ENCODE measurements around the gene CDK14.
"Not testable (repeated sequence)": the region's sequence is repeated elsewhere in the genome, so short reads cannot be mapped to it uniquely, and the experiment has no call there.

The CDK14 gene

DNA sequence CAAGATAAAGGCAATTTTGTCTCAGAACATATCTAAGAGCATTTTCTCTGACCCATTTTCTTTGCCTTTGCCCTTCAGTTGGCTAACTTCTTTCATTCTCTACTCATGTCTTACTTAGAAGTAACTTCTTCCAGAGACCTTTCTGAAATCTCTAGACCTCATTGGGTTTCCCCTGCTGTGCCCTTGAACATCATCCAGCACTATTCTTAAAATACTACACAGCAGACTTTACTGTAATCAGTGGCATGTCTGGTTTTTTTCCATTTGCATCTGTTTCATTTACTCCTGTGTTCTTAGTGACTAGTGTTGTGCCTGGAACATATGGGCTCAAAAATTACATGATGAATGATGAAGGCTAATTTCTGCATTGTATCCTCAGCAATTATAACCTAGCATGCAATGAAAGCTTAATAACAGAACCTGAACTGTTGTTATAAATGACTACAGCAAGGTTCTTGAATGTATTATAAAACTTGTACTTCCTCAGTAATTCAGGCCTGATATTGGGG is 301.9 kb downstream of the CDK14 start:
- DNase-seq (ENCODE audit: low read depth in 2 of 2), result no peak

DNA sequence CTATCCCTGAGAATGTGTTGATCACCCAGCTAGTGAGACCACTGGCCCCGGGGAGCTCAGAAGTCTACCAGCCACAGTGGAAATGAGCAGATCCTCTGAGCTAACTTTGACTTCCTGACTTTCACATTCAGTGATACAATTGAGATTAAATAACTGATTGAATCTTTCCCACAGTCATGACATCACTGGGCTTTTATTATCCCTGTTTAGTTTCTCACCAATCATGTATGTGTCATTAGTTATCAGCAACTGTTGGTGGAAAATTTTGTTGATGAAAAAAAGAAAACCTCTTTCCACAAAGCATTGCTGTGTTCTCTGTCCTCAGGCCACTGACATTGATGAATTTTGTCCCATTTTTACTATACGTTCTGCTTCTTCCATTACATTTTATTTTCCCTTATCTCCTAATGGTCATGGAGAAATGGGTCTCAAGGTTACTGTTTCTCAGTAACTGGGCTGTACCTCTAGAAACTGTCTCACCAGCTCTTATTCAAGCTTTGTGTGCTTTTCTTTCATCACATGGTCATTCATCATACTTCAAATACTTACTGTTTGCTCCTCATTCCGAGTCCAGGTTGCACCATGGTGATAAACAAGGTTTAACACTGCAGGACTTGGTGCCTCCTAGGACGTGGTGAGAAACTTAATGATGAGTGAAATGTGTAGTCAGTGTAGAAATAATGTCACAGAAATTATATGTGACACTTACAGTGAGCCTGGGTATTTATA is 304.7 kb downstream of the CDK14 start:
- DNase-seq (ENCODE audit: low read depth in 2 of 2), result no peak

DNA sequence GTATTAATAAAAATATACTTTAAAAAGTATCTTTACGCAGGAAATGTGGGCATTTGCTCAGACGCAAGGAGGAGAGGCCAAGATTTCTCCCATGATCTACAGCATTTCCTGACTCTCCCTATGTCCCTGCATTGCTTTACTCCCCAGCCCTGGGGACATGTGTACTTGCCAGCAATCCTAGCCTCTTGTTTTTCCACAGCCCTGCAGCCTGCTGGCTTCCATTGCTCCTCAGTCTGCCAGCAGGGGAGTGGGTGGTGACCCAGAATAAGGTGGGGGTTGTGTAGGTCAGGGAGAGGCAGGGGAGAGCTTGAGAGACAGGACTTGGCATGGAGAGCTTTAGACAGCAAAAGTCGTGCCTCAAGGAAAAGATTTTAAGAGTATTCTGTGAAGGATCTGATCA is 307.7 kb downstream of the CDK14 start:
- no peak for DNase-seq (ENCODE audit: low read depth in 2 of 2)

DNA sequence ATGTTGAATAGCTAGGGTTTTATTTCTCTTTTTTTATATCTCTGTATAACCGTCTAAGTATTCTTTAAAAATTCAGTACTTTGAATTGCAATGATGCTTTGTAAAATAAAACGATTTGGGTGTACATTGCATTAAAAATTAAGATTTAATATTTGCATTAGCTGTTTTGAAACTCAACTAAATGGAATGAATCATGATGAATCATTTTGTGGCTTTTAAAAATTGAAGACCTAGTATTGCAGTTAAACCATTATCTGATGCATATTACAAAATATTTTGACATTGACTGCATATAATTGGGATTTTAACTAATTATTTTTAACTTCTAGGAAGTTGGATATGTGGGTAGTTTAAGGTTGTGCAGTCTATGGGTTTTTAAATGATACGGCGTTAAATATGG is 314.0 kb downstream of the CDK14 start:
- DNase-seq (ENCODE audit: low read depth in 2 of 2), result no peak

DNA sequence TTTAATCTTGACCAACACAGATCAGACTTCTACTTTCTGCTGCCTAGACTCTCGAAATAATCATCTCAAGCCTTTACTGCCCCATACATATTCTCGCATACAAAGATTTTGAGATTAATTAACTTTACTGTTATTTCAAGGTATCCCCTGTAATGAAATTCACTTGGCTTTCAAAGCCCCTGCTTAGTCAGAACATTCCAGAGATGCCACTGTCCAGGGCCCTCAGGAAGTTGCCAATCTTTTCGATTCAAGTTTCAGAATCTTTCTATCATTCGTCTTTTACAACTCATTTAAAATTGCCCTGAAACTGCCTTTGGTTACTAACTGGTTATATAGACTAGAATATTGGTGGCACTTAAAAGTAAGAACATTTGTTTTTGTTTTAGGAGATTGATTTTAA is 320.2 kb downstream of the CDK14 start:
- DNase-seq (ENCODE audit: low read depth in 2 of 2), result no peak

DNA sequence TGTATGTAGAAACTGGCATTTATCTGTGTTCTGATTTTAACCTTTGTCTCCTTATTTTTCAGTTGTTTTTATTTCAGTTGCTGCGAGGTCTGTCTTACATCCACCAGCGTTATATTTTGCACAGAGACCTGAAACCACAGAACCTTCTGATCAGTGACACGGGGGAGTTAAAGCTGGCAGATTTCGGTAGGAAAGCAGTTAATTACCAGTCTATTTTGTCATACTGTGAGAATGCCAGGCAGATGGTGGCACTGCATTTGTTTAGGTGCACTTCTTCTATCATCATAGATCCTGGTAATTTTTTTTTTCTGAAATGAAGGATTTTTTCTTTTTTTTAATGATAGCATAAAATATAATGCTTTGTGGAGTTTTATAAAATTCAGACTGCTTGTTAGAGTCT is 321.4 kb downstream of the CDK14 start:
- DNase-seq (ENCODE audit: low read depth in 2 of 2), result no peak

DNA sequence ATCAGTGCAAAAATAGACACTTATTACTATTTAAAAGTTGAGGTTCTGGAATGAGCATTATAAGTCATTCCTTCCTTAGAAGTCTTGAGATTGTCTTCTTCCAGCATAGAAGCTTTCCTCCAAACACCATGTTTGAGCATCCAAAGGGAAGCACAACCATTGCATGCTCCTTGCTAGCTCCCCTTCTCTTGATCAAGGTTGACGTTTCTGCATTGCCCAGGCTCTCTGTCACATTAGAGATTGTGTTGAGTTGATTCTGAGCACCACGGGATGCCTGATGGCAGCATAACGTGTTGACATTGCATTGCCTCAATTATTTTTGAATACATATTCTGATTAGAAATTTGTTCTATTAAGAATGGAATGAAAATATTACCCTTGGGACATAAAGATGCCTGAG is 322.2 kb downstream of the CDK14 start:
- DNase-seq (ENCODE audit: low read depth in 2 of 2), result no peak

DNA sequence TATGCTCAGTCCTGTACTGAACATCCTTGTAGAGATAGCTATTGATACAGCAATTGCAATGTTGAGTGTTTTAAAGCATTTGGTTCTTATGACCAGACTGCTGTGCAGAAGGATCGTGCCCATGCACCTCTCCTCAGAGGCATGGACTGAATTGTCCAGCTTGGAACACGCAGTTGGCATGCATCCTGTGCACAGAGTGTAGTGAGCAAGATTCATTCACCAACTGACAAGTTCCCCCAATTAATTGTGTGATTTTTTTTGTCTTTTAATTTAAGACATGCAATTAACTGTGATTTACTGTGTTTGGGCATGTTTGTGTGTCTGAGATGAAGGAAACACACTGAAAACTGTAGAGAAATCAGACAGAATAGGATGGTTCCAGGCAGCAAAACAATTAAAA is 323.7 kb downstream of the CDK14 start:
- DNase-seq (ENCODE audit: low read depth in 2 of 2), result no peak

DNA sequence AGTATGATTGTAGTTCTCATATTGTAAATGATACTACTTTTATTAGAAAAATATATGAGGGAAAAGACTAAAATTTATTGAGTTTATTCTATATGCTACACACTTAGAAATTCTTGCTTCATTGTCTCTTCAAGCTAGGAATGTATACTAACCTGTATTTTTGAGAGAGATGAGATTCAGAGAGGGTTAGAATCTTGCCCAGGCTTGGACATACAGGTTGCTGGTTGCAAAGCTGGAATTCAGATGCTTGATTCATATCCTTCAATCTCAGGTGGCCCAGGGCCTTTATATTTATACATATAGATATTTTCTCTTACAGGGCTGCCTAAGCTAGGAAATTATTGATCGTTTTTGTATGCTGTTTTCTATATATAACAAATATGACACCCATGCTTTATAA is 324.2 kb downstream of the CDK14 start:
- no peak for DNase-seq (ENCODE audit: low read depth in 2 of 2)

DNA sequence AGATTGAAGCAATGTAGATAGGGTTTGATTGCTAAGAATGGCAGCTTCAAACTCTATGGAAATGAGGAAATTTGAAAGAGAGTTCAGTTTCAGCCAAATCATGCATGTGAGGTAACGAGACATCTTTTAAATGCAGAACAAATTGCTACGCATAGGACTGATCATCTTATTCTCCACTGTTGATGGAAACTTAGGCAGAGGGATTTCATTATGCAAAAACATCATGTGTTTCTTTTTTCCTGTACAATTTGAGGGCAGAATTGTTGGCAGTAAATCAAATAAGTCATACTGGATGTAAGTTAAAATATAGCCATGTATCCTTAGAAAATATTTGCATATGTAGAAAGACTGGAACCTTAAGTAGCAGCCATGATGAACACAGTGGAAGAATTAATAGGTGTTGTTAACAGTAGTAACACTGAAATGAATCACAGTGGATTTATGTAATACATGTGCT is 327.4 kb downstream of the CDK14 start:
- no peak for DNase-seq (ENCODE audit: low read depth in 2 of 2)

DNA sequence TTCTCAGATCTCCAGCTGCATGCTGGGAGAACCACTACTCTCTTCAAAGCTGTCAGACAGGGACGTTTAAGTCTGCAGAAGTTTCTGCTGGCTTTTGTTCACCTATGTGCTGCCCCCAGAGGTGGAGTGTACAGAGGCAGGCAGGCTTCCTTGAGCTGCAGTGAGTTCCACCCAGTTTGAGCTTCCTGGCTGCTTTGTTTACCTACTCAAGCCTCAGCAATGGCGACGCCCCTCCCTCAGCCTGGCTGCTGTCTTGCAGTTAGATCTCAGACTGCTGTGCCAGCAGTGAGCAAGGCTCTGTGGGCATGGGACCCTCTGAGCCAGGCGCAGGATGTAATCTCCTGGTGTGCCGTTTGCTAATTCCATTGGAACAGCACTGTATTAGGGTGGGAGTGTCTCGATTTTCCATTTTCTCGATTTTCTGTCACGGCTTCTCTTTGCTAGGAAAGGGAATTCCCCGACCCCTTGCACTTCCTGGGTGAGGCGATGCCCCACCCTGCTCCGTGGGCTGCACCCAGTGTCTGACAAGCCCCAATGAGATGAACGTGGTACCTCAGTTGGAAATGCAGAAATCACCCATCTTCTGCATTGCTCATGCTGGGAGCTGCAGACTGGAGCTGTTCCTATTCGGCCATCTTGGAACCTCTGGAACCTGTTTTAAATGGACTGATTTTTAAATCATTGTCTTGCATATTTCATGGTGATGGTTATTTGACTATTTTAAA is 332.7 kb downstream of the CDK14 start:
- DNase-seq (ENCODE audit: low read depth in 2 of 2), result not testable (repeated sequence)

DNA sequence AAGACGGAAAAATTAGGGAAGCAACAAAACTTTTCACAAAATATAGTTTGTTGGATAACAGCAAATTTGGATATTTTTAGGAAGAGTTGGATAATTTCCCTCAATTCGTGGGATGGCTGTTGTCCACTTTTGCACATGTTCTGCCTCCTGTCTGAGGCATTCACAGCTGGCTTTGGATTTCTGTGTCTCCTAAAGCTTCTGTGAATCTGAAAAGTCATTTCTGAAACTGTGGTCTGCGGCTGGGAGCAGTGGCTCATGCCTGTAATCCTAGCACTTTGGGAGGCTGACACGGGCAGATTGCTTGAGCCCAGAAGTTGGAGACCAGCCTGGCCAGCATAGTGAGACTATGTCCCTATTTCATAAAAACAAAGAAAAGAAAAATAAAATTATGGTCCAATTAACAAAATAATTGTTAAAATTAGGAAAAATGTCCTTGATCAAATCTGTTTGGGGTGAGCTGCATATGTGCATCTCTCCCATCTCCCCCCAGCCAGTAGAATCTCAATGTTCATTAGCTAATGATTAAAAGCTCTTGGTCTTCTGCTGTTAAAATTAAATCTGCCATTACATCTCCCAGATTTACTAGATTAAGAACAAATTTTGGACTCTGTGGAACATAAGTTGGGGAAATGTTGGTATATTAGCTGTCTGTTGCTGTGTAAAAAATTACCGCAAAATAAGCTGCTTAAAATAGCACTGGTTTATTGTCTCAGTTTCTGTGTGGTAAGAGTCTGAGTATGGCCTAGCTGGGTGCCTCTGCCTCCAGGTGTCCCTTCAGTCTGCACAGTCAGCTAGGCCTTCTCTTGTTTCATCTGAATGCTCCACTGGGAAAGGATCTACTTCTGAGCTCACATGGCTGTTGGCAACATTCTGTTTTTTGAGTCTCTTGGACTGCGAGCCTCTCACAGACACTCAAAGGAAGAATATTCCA is 336.1 kb downstream of the CDK14 start:
- no peak for DNase-seq (ENCODE audit: low read depth in 2 of 2)

DNA sequence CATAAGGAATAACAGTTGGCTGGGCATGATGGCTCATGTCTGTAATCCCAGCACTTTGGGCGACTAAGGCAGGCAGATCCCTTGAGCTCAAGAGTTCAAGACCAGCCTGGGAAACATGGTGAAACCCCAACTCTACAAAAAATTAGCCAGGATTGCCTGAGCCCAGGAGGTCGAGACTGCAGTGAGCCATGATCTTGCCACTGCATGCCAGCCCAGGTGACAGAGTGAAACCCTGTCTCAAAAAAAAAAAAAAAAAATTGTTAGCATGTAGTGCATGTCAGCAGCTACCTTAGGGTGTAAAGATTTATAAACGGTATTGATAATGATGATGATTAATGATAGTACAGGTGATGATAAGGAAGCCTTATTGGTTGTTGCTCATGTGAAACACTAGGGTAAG is 336.9 kb downstream of the CDK14 start:
- DNase-seq (ENCODE audit: low read depth in 2 of 2), result no peak

DNA sequence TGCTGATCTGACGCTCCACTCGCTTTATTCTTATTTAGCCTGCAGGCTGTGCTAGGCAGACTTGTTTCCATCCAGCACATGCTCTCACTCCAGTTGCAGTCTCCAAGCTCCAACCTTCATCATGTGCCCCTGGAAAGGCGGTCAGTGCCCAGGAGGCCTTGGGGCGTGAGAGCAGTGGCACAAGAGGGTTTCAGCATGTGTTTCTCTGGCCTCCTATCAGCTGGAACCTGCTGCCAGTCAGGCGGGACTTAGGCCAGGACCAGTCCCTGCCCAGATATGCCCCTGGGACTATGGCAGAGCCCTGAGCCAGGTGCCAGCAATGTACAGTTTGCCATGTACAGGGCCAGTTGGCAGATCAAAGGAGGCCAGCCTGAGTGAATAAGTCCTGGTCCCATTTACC is 337.9 kb downstream of the CDK14 start:
- DNase-seq (ENCODE audit: low read depth in 2 of 2), result no peak

DNA sequence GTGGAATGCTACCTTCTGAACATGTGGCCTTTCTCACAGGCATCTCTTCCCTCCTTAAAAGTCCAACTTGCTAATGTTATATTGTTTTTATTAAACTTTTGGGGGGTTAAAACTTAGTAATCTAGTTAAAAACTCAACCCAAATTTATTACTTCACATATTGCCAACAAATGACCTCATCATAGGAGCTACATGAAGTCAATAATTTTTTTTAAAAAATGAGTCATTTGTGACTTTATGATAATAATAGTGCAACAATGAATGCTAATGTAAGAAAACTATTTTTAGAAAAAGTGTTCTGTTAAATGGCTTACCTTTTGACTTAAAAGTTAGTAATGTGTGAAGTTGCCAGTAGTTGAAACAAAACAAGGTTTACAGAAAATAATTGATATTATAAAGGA is 342.2 kb downstream of the CDK14 start:
- no peak for DNase-seq (ENCODE audit: low read depth in 2 of 2)

DNA sequence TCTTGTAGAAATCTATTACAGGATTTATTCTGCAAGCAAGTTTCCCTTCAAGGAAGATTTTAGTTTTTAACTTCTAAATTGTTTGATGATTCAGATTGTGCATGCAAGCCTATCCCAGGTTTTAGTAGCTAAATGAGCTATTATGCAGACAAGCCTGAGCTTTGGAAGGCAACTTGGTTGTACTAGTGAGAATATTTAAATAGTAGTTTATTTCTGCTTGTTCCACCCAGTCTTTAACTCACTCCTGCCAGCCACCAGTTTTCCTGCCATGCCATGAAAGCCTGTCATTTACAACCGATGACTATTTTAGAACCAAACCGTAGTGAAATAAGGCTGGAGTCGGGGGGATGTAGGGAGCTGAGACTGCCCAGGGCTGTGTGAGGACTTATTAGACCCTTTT is 343.5 kb downstream of the CDK14 start:
- no peak for DNase-seq (ENCODE audit: low read depth in 2 of 2)

DNA sequence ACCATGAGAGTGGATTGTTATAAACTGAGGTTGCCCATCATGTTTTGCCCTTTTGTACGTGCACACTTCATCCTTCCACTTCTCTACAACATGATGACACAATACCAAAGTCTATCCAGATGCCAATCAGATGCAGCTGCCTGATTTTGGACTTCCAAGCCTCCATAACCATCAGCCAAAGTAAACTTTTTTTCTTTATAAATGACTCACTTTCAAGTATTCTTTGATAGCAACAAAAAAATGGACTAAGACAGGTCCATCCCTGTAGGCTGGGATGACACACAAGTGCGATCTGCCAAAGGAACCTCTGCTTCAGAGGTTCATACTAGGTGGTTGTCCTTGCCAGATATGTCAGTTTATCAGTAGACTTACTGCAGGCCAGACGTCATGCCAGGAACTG is 347.9 kb downstream of the CDK14 start:
- no peak for DNase-seq (ENCODE audit: low read depth in 2 of 2)

DNA sequence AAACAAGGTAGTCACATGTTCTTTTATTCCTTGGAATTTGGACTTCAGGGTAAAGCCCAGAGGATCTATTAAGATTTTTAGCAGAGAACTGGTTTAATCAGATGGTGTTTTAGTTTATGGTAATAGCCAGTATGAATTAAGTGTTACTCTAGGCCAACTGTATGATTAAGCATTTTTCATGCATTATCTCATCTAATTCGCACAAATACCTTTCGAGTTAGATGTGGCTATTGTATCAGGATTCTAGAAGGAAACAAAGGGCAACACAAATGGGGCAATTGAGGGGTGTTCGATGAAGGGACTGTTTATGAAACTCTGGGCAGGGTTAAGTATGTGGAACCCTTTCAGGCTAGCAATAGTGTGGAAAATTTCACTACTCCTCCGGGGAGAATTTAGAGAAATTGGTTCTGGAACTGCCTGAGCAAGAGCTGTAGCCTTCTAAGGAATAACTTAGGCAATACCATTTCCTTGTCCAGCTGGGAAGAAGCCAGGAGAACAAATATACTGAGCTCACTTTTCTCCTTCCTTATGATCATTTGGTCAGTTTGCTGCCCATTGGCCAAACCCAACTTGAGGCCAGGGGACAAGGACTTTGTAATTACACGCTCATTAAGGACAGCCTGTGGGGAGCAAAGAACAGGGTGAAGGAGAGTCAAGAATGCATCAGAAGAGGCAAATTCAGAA is 349.1 kb downstream of the CDK14 start:
- DNase-seq (ENCODE audit: low read depth in 2 of 2), result no peak

DNA sequence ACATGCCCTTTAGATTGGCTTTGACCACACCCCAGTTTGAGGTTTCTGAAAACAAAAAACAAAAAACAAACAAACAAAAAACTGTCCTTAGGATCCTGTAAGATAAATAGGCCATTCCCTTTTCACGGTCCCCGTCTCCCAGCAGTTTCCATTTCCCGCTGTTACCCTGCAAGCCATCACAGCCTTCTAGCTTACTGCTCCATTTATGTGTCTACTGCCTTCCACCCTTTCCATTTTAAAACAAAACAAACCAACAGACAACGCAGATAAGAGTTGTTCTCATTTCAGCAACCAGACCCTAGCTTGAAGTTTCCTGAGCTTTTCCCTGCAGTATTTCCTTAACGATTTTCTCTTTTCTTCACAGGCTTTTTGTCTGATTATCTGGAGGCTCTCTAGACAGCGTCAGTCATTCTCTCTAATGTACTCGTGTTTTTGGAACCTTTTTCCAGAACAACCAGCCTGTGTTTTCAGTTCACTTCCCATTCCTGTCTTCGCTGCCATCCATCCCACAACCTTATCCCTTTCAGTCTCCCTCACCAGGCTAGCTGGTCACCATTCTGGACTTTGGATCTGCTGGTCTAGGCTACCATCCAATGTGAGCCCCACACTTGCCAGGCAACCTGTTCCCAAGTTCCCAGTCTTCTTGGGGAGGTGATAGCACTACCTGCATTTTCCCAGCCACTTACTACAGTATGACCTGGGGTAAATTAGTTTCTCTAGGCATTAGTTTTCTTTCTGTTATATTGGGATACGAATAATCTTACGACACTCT is 350.8 kb downstream of the CDK14 start:
- DNase-seq (ENCODE audit: low read depth in 2 of 2), result no peak

DNA sequence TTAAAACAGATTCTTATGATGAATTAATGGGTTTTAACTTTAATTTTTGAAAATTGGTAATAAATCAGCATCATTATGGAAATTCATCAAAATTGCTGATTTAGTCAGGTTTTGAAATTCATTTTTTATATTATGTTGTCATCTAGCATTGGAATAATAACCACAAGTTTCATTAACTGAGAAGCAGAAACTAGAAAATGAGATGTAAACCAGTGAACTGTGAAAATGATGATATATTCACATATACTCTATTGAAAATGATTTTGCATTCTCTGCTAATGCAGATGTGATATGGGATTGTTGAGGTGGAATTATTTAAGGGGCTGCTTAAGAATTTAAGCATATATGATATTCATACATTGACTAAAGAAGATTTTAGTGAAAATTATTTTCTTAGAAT is 352.0 kb downstream of the CDK14 start:
- no peak for DNase-seq (ENCODE audit: low read depth in 2 of 2)

DNA sequence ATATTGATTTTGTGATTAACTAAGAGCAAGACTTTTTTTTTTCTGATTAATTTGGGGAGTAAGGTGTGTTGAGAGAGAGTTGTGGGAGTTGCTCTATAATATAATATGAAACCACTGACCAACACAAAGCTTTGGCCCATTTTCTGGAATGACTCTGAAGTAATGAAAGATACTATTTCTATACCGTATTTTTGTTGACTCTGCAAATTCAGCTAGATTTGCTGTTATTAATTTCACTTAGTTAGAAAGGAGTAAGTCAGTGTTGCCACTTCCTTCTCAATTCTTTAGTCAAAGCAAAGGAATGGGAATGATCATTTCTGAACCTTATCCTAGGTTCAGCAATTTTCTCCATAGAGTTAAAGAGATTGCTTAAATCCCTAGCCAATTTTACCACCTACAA is 355.1 kb downstream of the CDK14 start:
- no peak for DNase-seq (ENCODE audit: low read depth in 2 of 2)
